Body of pancreas (tissue), 4 donors: ENCODE data around the gene KIF5A.

Source experiments
- CTCF ChIP-seq, 7 experiments: fragments of 450-650 bp in 4 of 7; fragments of 200-600 bp in 3 of 7; sonication (generic) in 3 of 7; IDR thresholded peaks; one replicate each; pipeline ENCODE4 v1.5.1; 2016 to 2019; ENCODE audit warnings: antibody characterized with exemption in 7 of 7
- POLR2A ChIP-seq, 3 donors: fragments of 450-650 bp; IDR thresholded peaks; one replicate each; pipeline ENCODE4 v1.6.1; 2016; ENCODE audit warnings: antibody characterized with exemption in 3 of 3, mild to moderate bottlenecking in 2 of 3

DNA sequence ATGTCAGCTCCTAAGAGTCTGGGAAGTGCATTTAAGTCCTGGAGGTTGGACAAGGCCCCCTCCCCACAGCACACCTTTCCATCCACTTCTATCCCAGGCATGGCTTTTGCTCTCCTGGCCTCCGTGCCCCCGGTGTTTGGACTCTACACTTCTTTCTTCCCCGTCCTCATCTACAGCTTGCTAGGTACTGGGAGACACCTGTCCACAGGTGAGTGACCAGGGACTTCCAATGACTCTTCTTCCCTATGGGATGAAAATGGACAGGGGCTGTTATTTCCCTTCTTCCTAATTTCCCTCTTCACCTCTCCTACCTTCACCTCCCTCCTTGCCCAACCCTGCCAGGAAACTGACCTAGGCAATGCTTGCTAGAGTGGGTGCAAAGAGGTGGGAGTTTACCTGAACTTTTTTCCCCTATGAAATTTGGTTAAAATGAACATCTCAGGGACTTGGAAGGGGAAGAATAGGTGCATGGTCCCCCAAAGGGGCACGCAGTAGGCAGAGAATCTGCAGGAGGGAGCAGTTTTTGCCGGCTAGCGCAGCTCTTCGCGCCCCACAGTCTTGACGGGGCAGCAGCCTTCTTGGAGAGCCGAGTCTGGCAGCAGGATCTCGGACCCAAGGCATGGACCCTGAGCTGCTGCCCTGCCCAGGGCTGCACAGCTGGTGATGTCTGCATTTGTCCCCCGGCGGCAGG lies 70.5 kb downstream of the KIF5A start:
- TF ChIP-seq POLR2A (IDR thresholded peaks at IDR 0.05) (no peak), CTCF (IDR thresholded peaks at IDR 0.05) (no peak)
